Esophagus muscularis mucosa (tissue), 4 donors: ENCODE results near the gene LRIG2.
"Not testable (repeated sequence)": the region's sequence is repeated elsewhere in the genome, so short reads cannot be mapped to it uniquely, and the experiment has no call there.

Experiments
- CTCF ChIP-seq, 3 experiments: fragments of 200-600 bp in 2 of 3; fragments of 450-650 bp in 1 of 3; sonication (generic) in 2 of 3; IDR thresholded peaks; one replicate each; pipeline ENCODE4 v1.5.1; 2017 to 2019; ENCODE audit warnings: antibody characterized with exemption in 3 of 3, mild to moderate bottlenecking in 2 of 3, moderate library complexity in 1 of 3
- EP300 ChIP-seq: sonication (generic); formaldehyde crosslinking; IDR thresholded peaks from one replicate; pipeline ENCODE4 v1.6.1; 2017; ENCODE audit warnings: antibody characterized with exemption
- POLR2A ChIP-seq: fragments of 450-650 bp; IDR thresholded peaks from one replicate; pipeline ENCODE4 v1.6.1; 2017; ENCODE audit warnings: antibody characterized with exemption, moderate library complexity, mild to moderate bottlenecking, low read depth
- POLR2AphosphoS5 ChIP-seq, 2 donors: sonication (generic); formaldehyde crosslinking; IDR thresholded peaks; one replicate each; pipeline ENCODE4 v1.6.1; 2017; ENCODE audit warnings: antibody characterized with exemption in 2 of 2

- not testable (repeated sequence) for TF ChIP-seq CTCF (IDR thresholded peaks at IDR 0.05); POLR2AphosphoS5 (IDR thresholded peaks at IDR 0.05); POLR2A; EP300
Measured at GRCh38 chr1:113063456-113063855, 9.5 kb upstream of the LRIG2 start.
